HG03558 (cell line): ENCODE measurements around the gene ARHGAP33.

ENCODE experiments used
- ATAC-seq: cut with Tn5 transposase; IDR thresholded peaks from one replicate; pipeline ENCODE4 v1.9.1; 2021; ENCODE audit warnings: moderate number of reproducible peaks; ENCODE audit not compliant: unreplicated experiment; ENCODE audit errors: extremely low read depth

Gene ARHGAP33

DNA sequence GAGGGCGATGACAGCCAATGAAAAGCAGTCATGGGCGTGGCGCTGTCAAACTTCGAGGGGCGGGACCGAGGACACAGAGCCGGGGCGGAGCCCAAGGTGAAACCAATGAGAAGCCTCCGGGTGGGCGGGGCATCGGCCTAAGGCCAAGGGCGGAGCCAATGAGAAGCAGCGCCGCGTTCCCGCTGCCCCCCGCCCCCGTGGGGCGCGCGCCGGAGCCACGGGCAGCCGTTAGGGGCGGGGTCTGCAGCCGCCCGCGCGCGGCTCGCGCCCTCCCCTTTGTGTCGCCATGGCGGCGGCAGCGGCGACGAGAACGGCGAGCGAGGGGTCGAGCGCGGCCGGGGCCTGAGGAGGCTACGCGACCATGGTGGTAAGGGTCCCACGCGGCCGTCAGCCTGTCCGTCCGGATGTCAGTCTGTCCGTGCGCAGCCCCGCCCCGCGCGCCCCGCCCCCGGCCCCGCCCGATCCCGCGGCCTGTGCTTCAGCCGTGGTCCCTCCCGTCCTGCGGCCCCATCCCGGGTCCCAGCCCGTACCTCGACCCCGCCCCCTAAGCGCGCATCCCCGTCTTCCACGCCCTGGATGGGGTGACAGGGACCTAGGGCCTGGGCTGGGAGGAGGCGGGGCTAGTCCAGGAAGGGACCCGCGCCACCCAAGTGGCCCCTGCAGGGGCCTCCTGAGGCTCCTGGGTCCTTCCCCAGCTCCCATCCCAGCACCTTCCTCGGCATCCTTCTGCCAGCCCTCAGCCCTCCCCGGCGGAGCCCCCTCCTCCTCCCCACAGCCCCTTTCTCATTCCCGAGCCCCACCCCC lies at the start of gene ARHGAP33:
ARHGAP33 (plus strand) TSS at position 267 of the 804 bp plus-strand sequence; CDS start at position 362, 95 bp downstream.
- ATAC-seq, result peak; percentile 87

DNA sequence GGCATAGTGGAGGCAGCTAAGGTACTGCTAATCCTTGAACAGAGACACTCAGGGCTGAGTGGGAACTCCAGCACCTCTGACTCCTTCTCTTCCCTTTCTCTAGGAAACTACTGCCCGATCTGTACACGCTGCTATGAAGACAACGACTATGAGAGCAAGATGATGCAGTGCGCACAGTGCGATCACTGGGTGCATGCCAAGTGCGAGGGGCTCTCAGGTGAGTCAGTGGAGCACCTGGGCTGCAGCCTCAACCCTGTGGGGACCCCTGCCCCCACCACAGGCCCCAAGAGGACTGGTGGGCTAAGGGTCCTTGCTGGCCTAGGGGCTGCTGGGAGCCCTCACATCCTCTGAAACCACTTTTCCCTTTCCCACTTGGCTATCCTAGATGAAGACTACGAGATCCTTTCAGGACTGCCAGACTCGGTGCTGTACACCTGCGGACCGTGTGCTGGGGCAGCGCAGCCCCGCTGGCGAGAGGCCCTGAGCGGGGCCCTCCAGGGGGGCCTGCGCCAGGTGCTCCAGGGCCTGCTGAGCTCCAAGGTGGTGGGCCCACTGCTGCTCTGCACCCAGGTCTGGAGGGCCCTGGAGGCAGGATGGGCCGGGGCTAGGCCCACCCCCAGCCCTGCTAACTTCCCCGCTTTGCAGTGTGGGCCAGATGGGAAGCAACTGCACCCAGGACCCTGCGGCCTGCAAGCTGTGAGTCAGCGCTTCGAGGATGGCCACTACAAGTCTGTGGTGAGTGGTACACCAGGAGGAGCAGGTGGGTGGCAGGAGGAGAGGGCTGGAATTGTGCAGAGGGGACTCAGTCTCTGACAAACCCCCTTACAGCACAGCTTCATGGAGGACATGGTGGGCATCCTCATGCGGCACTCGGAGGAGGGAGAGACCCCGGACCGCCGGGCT lies 48.1 kb upstream of the ARHGAP33 start:
- ATAC-seq, result no peak

GRCh38 chr19:35727956-35728706 lies 47.2 kb upstream of the ARHGAP33 start:
- no peak for ATAC-seq

DNA sequence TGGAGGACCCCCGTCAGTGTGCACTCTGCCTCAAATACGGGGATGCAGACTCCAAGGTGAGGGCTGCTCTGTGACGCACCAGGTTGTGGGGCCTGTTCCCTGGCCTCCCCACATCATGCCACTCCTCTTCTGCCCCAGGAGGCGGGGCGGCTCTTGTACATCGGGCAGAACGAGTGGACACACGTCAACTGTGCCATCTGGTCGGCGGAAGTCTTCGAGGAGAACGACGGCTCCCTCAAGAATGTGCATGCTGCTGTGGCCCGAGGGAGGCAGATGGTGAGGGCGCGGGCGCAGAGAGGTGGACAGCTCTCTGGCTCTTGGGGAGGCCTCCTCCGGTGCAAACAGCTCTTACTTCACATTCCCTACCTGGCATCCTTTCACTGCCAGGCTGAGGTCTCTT lies 46.3 kb upstream of the ARHGAP33 start:
- ATAC-seq, result no peak

GRCh38 chr19:35729763-35730162 lies 45.6 kb upstream of the ARHGAP33 start:
- no peak for ATAC-seq

DNA sequence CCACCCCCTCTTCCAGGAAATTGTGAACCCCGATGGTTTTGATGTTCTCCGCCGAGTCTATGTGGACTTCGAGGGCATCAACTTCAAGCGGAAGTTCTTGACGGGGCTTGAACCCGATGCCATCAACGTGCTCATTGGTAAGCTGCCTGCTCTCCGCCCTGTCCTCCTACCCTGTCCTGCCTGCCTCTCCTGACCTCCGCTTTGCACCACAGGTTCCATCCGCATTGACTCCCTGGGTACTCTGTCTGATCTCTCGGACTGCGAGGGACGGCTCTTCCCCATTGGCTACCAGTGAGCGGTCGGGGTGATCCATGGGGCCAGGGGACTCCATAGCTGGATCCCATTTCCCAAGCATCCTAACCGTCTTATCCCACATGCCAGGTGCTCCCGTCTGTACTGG lies 45.0 kb upstream of the ARHGAP33 start:
- ATAC-seq, result no peak

- ATAC-seq, result no peak
Measured at GRCh38 chr19:35731353-35731752, 44.0 kb upstream of the ARHGAP33 start.

DNA sequence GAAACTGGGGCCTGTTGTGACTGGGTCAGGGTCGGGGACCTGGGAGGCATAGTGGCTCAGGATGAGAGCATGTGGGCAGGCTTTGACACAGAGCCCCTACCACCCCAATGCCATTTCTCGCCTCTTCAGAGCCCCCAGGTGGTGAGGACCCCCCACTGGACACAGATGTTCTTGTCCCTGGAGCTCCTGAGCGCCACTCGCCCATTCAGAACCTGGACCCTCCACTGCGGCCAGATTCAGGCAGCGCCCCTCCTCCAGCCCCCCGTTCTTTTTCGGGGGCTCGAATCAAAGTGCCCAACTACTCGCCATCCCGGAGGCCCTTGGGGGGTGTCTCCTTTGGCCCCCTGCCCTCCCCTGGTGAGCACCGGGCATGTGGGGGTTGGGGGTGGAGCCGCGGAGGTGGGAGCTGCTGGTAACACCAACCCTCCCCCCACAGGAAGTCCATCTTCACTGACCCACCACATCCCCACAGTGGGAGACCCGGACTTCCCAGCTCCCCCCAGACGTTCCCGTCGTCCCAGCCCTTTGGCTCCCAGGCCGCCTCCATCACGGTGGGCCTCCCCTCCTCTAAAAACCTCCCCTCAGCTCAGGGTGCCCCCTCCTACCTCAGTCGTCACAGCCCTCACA lies 43.5 kb upstream of the ARHGAP33 start:
- ATAC-seq, result no peak

- no peak for ATAC-seq
Measured at GRCh38 chr19:35732540-35733179, 42.7 kb upstream of the ARHGAP33 start.

GRCh38 chr19:35733180-35734125 lies 41.9 kb upstream of the ARHGAP33 start:
- no peak for ATAC-seq

DNA sequence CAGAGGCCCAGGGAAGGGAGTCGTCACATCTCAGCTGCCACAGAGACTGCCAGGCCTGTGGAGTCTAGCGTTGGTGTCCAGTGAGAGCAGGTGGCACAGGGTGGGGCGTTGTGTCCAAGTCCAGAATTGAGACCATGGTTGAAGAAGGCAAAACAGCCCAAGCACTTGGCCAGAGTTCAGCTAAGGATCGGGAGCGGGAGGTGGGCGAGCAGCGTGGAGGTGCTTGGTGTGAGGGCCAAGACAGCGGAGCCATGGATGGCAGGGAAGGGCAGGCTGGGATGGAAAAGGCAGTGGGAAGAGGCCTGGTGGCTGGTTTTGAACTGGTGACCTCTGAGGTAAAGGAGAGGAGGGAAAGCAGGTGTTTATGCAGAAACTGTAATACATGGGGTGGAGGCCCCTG lies 41.1 kb upstream of the ARHGAP33 start:
- ATAC-seq, result no peak

DNA sequence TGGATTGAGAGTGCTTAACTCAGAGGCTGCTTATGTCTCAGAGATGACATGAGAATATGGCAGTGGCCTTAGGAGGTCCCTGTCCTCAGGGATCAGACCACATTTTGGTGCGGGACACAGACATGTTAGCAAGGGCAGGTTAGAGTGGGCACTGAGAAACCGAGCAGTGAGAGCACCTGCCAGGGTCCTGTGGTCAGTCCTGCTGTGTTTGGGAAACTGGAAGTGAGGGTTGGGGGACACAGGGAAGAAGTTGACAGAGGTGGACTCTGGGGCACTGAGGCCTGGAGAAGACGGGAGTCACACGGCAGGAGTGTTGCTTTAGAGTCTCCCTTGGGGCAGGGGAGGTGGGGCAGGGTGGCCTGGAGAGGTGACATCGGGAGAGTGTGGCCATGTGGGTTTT lies 40.5 kb upstream of the ARHGAP33 start:
- no peak for ATAC-seq

DNA sequence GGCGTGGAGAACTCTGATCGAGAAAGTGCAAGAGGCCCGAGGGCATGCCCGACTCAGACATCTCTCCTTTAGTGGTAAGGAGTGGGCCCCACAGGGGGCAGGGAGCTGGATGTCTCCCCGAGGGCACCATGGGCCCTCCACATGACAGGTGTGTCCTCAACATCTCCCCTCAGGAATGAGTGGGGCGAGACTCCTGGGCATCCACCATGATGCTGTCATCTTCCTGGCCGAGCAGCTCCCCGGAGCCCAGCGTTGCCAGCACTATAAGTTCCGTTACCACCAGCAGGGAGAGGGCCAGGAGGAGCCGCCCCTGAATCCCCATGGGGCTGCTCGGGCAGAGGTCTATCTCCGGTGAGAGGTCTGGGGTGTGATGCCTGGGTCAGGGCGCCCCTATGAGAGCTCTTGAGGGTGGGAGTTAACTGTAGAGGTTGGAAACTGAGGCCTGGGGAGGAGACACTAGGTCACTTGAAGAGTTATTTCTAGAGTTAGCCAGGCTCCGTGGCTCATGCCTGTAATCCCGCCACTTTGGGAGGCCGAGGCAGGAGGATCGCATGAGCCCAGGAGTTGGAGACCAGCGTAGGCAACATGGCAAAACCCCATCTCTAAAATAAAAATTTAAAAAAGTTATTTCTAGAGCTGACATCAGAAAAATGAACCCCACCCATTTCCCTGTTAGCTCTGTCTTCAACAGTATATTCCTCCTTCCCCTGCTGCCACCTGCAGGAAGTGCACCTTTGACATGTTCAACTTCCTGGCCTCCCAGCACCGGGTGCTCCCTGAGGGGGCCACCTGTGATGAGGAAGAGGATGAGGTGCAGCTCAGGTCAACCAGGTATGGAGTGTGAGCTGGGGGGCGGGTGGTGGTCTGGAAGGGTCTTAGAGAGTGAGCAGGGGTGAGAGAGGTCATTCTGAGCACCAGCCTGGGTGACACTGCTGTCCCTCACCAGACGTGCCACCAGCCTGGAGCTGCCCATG lies 38.2 kb upstream of the ARHGAP33 start:
- ATAC-seq, result no peak

GRCh38 chr19:35738021-35738886 lies 37.1 kb upstream of the ARHGAP33 start:
- no peak for ATAC-seq

- ATAC-seq, result no peak
Measured at GRCh38 chr19:35738887-35739229, 36.5 kb upstream of the ARHGAP33 start.

DNA sequence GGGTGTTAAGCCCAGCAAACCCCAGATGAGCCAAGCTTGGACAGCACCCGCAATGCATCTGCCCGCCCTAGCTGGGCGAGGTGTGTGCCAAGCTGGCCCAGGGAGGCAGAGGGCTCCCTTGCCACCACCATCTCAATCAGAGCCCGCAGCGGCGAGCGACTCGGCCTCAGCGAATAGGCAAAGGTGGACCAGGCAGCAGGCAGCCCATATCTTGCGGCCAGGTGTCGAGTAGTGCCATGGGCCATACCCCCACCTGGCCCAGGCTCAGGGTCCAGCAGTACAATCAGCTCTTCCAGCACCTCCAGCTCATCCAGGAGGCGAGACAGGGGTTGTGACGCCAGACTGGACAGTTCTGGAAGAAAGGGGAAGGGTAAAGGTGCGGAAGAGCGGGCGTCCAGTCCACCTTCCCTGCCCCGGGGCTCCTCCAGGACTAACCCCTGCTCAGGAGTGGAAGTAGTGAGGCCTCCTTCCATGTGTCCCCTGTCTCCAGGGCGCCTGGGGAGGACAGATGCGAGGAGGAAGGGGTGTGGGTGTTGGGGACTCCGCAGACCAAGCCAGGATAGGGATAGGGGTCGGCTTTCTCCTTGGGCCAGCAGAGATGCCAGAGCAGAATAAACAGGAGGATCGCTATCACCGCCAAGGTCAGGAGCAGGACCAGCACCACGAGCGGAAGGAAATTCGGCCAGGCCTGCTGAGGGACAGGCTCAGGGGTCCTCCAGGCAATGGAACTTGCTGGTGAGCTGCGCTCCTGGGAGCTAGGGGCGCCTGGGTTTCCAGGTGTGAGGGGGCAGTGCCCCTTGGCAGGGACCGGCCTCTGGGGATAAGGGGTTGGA lies 35.9 kb upstream of the ARHGAP33 start:
- no peak for ATAC-seq
